HCT116 (cell line): ENCODE measurements around the gene MYO16. TPM values are rescaled to one million over a fixed set of nuclear protein-coding genes. Genes with fewer than 3 reads are reported as not detected.
A peak's percentile ranks its signal among the peaks of the same experiment; 100 is the strongest.

Experiments used
- ATAC-seq: fragments of 200-7000 bp; cut with Tn5 transposase; 2 replicates; pipeline ENCODE4 v1.9.1; 2020; ENCODE audit warnings: mild to moderate bottlenecking, moderate library complexity
- BruUV-seq: library from RNA; stranded (reverse); fragments of 400-500 nt; replicated peaks from 2 replicates; lab custom pipeline; 2021; lab: Mats Ljungman, UMichigan
- CTCF ChIA-PET: fragments of 300-600 bp; sonication (Branson Sonifier 250); formaldehyde crosslinking; loops from one replicate; lab custom pipeline; 2021; ENCODE audit warnings: antibody characterized with exemption; lab: Charles Lee
- POLR2A ChIA-PET: fragments of 300-600, 350-600 bp; sonication (Branson Sonifier 250); formaldehyde crosslinking; loops from one replicate; lab custom pipeline; 2021; ENCODE audit warnings: antibody characterized with exemption; lab: Charles Lee
- RAD21 ChIA-PET, 2 experiments: fragments of 300-600 bp; sonication (Branson Sonifier 250); formaldehyde crosslinking; loops; one replicate each; lab custom pipeline; 2023; ENCODE audit warnings: low total read pairs in 2 of 2; ENCODE audit not compliant: uncharacterized antibody in 2 of 2, unreplicated experiment in 2 of 2, low non-redundant PET in 1 of 2; lab: Charles Lee
- DNase-seq: peaks from one replicate; pipeline ENCODE4 v3.0.0-alpha.2; 2010; ENCODE audit warnings: low read depth, low spot score
- H2AFZ ChIP-seq: fragments of 200-600 bp; shearing (Covaris generic), sonication (generic); 2 replicates; pipeline ENCODE4 v1.6.1; 2017; ENCODE audit warnings: low read depth, mixed run types, mixed read lengths, antibody characterized with exemption, low read length; ENCODE audit not compliant: poor library complexity, severe bottlenecking
- H3K27ac ChIP-seq: 2 replicates; pipeline ENCODE4 v1.5.1; 2012; ENCODE audit warnings: low read depth, low read length
- H3K27me3 ChIP-seq: fragments of 200-600 bp; sonication (generic); 2 replicates; pipeline ENCODE4 v1.6.1; 2016; ENCODE audit warnings: mixed run types, low read length, mixed read lengths; ENCODE audit not compliant: insufficient read depth
- H3K36me3 ChIP-seq, 2 experiments: fragments of 200-500 bp in 1 of 2; fragments of 200-600 bp in 1 of 2; sonication (Bioruptor generic) in 1 of 2; sonication (generic) in 1 of 2; 2 replicates each; pipeline versions ENCODE4 v1.5.1 to v1.6.1; 2014 to 2016; ENCODE audit warnings: low read length in 2 of 2, inconsistent platforms in 1 of 2, mixed read lengths in 1 of 2, mixed run types in 1 of 2; ENCODE audit not compliant: insufficient read depth in 2 of 2, control insufficient read depth in 1 of 2
- H3K4me1 ChIP-seq, 2 experiments: fragments of 200-600 bp in 1 of 2; sonication (generic) in 1 of 2; 2 replicates each; pipeline versions ENCODE4 v1.5.1 to v1.6.1; 2012 to 2017; ENCODE audit warnings: low read length in 2 of 2, inconsistent platforms in 1 of 2, mild to moderate bottlenecking in 1 of 2, mixed read lengths in 1 of 2, mixed run types in 1 of 2, moderate library complexity in 1 of 2; ENCODE audit not compliant: insufficient read depth in 2 of 2, control insufficient read depth in 1 of 2
- H3K4me2 ChIP-seq: fragments of 200-600 bp; sonication (generic); 2 replicates; pipeline ENCODE4 v1.6.1; 2017; ENCODE audit warnings: mixed run types, low read length, mixed read lengths
- H3K4me3 ChIP-seq, 2 experiments: fragments of 200-600 bp in 1 of 2; sonication (generic) in 1 of 2; replicated peaks in 1 of 2; 2 replicates each; pipeline ENCODE4 v1.5.1; 2011 to 2016; ENCODE audit warnings: low read length in 2 of 2, control low read depth in 1 of 2, low read depth in 1 of 2, mild to moderate bottlenecking in 1 of 2, mixed read lengths in 1 of 2, mixed run types in 1 of 2
- H3K79me2 ChIP-seq: fragments of 200-600 bp; sonication (generic); 2 replicates; pipeline ENCODE4 v1.6.1; 2017; ENCODE audit warnings: mild to moderate bottlenecking, mixed run types, low read length, moderate library complexity, mixed read lengths; ENCODE audit not compliant: insufficient read depth
- H3K9ac ChIP-seq: fragments of 200-600 bp; sonication (generic); 2 replicates; pipeline ENCODE4 v1.6.1; 2016; ENCODE audit warnings: low read length, mixed read lengths
- H3K9me2 ChIP-seq: fragments of 200-600 bp; sonication (generic), shearing (Covaris generic); 2 replicates; pipeline ENCODE4 v1.6.1; 2017; ENCODE audit warnings: mixed run types, mild to moderate bottlenecking, moderate library complexity; ENCODE audit not compliant: insufficient read depth
- H3K9me3 ChIP-seq, 2 experiments: fragments of 200-500 bp in 1 of 2; fragments of 200-600 bp in 1 of 2; sonication (Bioruptor generic) in 1 of 2; sonication (generic) in 1 of 2; 2 replicates each; pipeline ENCODE4 v1.6.1; 2014 to 2017; ENCODE audit warnings: low read length in 2 of 2, mixed read lengths in 2 of 2, inconsistent platforms in 1 of 2, low read depth in 1 of 2, mild to moderate bottlenecking in 1 of 2, mixed run types in 1 of 2, moderate library complexity in 1 of 2; ENCODE audit not compliant: control insufficient read depth in 1 of 2, insufficient read depth in 1 of 2
- H4K20me1 ChIP-seq: fragments of 200-600 bp; sonication (generic), shearing (Covaris generic); 2 replicates; pipeline ENCODE4 v1.6.1; 2017; ENCODE audit warnings: mixed run types, mild to moderate bottlenecking, moderate library complexity; ENCODE audit not compliant: insufficient read depth
- CTCF ChIP-seq, 3 experiments: fragments of 200-600 bp in 1 of 3; sonication (generic) in 1 of 3; IDR thresholded peaks in 2 of 3; conservative IDR thresholded peaks in 1 of 3; 2 replicates each; pipeline ENCODE4 v1.5.1; 2012 to 2017; ENCODE audit warnings: low read depth in 2 of 3, low read length in 2 of 3, antibody characterized with exemption in 1 of 3, borderline replicate concordance in 1 of 3, control low read depth in 1 of 3, mild to moderate bottlenecking in 1 of 3, mixed read lengths in 1 of 3, mixed run types in 1 of 3, moderate library complexity in 1 of 3; ENCODE audit not compliant: insufficient read depth in 1 of 3
- EGR1 ChIP-seq: IDR thresholded peaks from 2 replicates; pipeline ENCODE4 v1.6.1; 2012; ENCODE audit warnings: low read depth
- JUND ChIP-seq: IDR thresholded peaks from 2 replicates; pipeline ENCODE4 v1.6.1; 2012
- POLR2A ChIP-seq: IDR thresholded peaks from 2 replicates; pipeline ENCODE4 v1.7.0; 2011; ENCODE audit warnings: borderline replicate concordance; ENCODE audit not compliant: insufficient read depth, insufficient read length; ENCODE audit errors: extremely low read depth
- RAD21 ChIP-seq: IDR thresholded peaks from 2 replicates; pipeline ENCODE4 v1.6.1; 2012; ENCODE audit warnings: low read depth, mild to moderate bottlenecking
- ZFX ChIP-seq: fragments of 450-650 bp; IDR thresholded peaks from 2 replicates; pipeline ENCODE4 v1.6.1; 2017
- intact Hi-C: fragments of 100-400 bp; cut with micrococcal nuclease; formaldehyde crosslinking; loops from 2 replicates; pipeline ENCODE4 v1.10.0; 2022
- total RNA-seq: library from RNA; stranded (reverse); gene quantifications from one replicate; pipeline ENCODE4 v1.2.1, GENCODE V29; 2021; ENCODE audit not compliant: unreplicated experiment

MYO16 gene
- total RNA-seq, 1 experiment from 2014 or later, result 0.07 TPM

GRCh38 chr13:109144693-109145437 is 515.5 kb downstream of the MYO16 start (continued):
- TF ChIP-seq EGR1, result no peak

DNA sequence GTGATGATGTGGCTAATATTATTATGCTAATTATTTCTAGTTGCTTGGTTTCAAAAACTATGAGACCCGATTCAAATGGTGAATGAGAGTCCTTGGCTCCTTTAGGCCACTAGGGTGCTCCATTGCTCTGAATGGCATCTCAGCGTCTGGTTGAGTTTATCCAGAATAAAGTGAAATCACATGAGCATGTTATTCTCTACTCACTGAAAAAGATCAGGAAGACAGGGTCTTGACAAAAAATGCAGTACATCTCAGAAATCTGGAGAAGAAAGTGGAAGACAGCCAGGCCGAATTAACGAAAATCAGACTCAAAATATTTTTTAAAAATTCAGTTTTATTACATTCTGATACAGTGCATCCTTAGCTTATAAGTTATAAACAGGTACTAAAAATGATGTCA is 516.2 kb downstream of the MYO16 start:
- intact Hi-C loops, result loop anchor here (2.0 to 10.0 kb wide), 6 partner anchors 112 to 962 kb away; no protein-coding TSS in a partner anchor
- CTCF ChIA-PET, result interaction anchor here (1.0 to 2.3 kb wide), 5 partner anchors 10 to 602 kb away, joined by 3 to 12 read pairs (median 5); no protein-coding TSS in a partner anchor

More for the DNA sequence above, 516.2 kb downstream of the MYO16 start:
- no TSS peak for BruUV-seq
- Histone ChIP-seq H3K9me3 (no peaks in the 10 kb centered on the region), H3K36me3 (no peaks in the 10 kb centered on the region), H4K20me1 (no peaks in the 10 kb centered on the region), H3K4me2 (peak overlapping the region; percentile 30), H3K79me2 (no peaks in the 10 kb centered on the region), H3K4me1 (peaks cover 3 to 41% of the 10 kb centered on the region in 2 experiments; a peak in 3 of 4 replicates), H2AFZ (peak overlapping the region; percentile 75), H3K9ac (0 out of 2 replicates have a peak overlapping the region, but pooled peaks have one; percentile 10), H3K27me3 (no peaks in the 10 kb centered on the region), H3K27ac (no peak overlapping the region), H3K4me3 (no peak overlapping the region), H3K9me2 (no peaks in the 10 kb centered on the region)
- ChIA-PET RAD21 (no interaction called here), POLR2A (interaction anchor here (1.1 to 1.2 kb wide), 2 partner anchors 124 to 127 kb away, joined by 3 read pairs; no protein-coding TSS in a partner anchor)
- ATAC-seq (peak; percentile 84), DNase-seq (peak; percentile 58)
- TF ChIP-seq ZFX (no peak), RAD21 (peak; percentile 92), POLR2A (no peak), CTCF (IDR thresholded peaks at IDR 0.05 in 2 of 3, conservative IDR thresholded peaks at IDR 0.05 in 1 of 3; ENCODE audit: borderline replicate concordance in 1 of 3, insufficient read depth in 1 of 3, low read depth in 2 of 3, low read length in 2 of 3) (peak; percentile 68 to 93 (median 86); a peak in 5 of 6 replicates), JUND (no peak)
